PC-9 (cell line): ENCODE data around the gene ROBO1. TPM values are rescaled to one million over a fixed set of nuclear protein-coding genes. Genes with fewer than 3 reads are reported as not detected.

Experiments used
- BruUV-seq: library from RNA; stranded (reverse); fragments of 400-500 nt; replicated peaks from 2 replicates; lab custom pipeline; 2021; lab: Mats Ljungman, UMichigan
- CTCF ChIA-PET: fragments of 300-600 bp; sonication (Branson Sonifier 250); formaldehyde crosslinking; loops from one replicate; lab custom pipeline; 2022; ENCODE audit warnings: antibody characterized with exemption; lab: Charles Lee
- POLR2A ChIA-PET: fragments of 300-600 bp; sonication (Branson Sonifier 250); formaldehyde crosslinking; loops from one replicate; lab custom pipeline; 2022; ENCODE audit warnings: antibody characterized with exemption; ENCODE audit not compliant: unreplicated experiment; lab: Charles Lee
- DNase-seq, 2 experiments: peaks; one replicate each; pipeline versions ENCODE4 v3.0.0 to v3.0.0-alpha.2; 2015 to 2022; ENCODE audit warnings: mixed read lengths in 1 of 2
- H2AFZ ChIP-seq: fragments of 200-600 bp; sonication (generic); 2 replicates; pipeline ENCODE4 v1.8.1; 2017; ENCODE audit warnings: antibody characterized with exemption
- H3F3A ChIP-seq: fragments of 200-600 bp; sonication (generic); 2 replicates; pipeline ENCODE4 v1.8.1; 2017; ENCODE audit warnings: antibody characterized with exemption, mild to moderate bottlenecking, low read depth; ENCODE audit not compliant: insufficient read depth
- H3K27ac ChIP-seq: fragments of 200-600 bp; sonication (generic); 2 replicates; pipeline ENCODE4 v1.6.1; 2016; ENCODE audit warnings: mixed run types
- H3K27me3 ChIP-seq: fragments of 200-600 bp; sonication (generic); 2 replicates; pipeline ENCODE4 v1.6.1; 2016; ENCODE audit warnings: low read depth, mixed run types; ENCODE audit not compliant: insufficient read depth
- H3K36me3 ChIP-seq: fragments of 200-600 bp; sonication (generic); 2 replicates; pipeline ENCODE4 v1.6.1; 2016; ENCODE audit warnings: low read depth, mixed run types
- H3K4me1 ChIP-seq: fragments of 200-600 bp; sonication (generic); replicated peaks from 2 replicates; pipeline ENCODE4 v1.6.1; 2016; ENCODE audit warnings: mixed run types; ENCODE audit not compliant: insufficient read depth
- H3K4me2 ChIP-seq: fragments of 200-600 bp; sonication (generic); 2 replicates; pipeline ENCODE4 v1.6.1; 2017; ENCODE audit warnings: mixed run types
- H3K4me3 ChIP-seq: fragments of 200-600 bp; sonication (generic); 2 replicates; pipeline ENCODE4 v1.6.1; 2016; ENCODE audit warnings: mixed run types
- H3K79me2 ChIP-seq: fragments of 200-600 bp; sonication (generic); 2 replicates; pipeline ENCODE4 v1.6.1; 2017; ENCODE audit warnings: low read depth, mixed run types
- H3K9me2 ChIP-seq: fragments of 200-600 bp; sonication (generic); 2 replicates; pipeline ENCODE4 v1.8.1; 2017; ENCODE audit warnings: mild to moderate bottlenecking; ENCODE audit not compliant: insufficient read depth
- H3K9me3 ChIP-seq: fragments of 200-600 bp; sonication (generic); 2 replicates; pipeline ENCODE4 v1.8.1; 2016; ENCODE audit warnings: low read depth; ENCODE audit not compliant: insufficient read depth
- H4K20me1 ChIP-seq: fragments of 200-600 bp; sonication (generic); 2 replicates; pipeline ENCODE4 v1.8.1; 2017; ENCODE audit not compliant: insufficient read depth
- CTCF ChIP-seq: fragments of 200-600 bp; sonication (generic); conservative IDR thresholded peaks from 2 replicates; pipeline ENCODE4 v1.6.1; 2017; ENCODE audit warnings: mixed run types, antibody characterized with exemption, mild to moderate bottlenecking, moderate library complexity
- EZH2 ChIP-seq: fragments of 200-600 bp; sonication (generic); IDR thresholded peaks from 2 replicates; pipeline ENCODE4 v1.8.0; 2017; ENCODE audit warnings: antibody characterized with exemption, low read depth
- intact Hi-C: fragments of 100-400 bp; cut with micrococcal nuclease; formaldehyde crosslinking; loops from one replicate; pipeline ENCODE4 v1.10.0; 2022; ENCODE audit not compliant: unreplicated experiment
- total RNA-seq: library from RNA; stranded (reverse); gene quantifications from 2 replicates; pipeline ENCODE4 v1.2.3, GENCODE V29; 2021

The ROBO1 gene
- total RNA-seq, 1 experiment from 2014 or later: 17.5 TPM

GRCh38 chr3:78707609-78708008 lies 1060.2 kb downstream of the ROBO1 start:
- Histone ChIP-seq H3K4me3 (no peak overlapping the region), H3K27me3 (no peaks in the 10 kb centered on the region), H3F3A (no peaks in the 10 kb centered on the region), H2AFZ (no peak overlapping the region), H3K4me1 (no peaks in the 10 kb centered on the region), H3K27ac (no peak overlapping the region), H3K4me2 (no peak overlapping the region), H3K9me3 (no peaks in the 10 kb centered on the region), H3K79me2 (no peaks in the 10 kb centered on the region), H4K20me1 (no peaks in the 10 kb centered on the region; the same call in 1 of the 2 replicates), H3K36me3 (no peaks in the 10 kb centered on the region), H3K9me2 (no peaks in the 10 kb centered on the region)
- intact Hi-C loops: no loop called here
- ChIA-PET POLR2A (no interaction called here), CTCF (no interaction called here)
- DNase-seq: no peak
- no TSS peak for BruUV-seq
- TF ChIP-seq CTCF: no peak
- TF ChIP-seq EZH2: no peak

DNA sequence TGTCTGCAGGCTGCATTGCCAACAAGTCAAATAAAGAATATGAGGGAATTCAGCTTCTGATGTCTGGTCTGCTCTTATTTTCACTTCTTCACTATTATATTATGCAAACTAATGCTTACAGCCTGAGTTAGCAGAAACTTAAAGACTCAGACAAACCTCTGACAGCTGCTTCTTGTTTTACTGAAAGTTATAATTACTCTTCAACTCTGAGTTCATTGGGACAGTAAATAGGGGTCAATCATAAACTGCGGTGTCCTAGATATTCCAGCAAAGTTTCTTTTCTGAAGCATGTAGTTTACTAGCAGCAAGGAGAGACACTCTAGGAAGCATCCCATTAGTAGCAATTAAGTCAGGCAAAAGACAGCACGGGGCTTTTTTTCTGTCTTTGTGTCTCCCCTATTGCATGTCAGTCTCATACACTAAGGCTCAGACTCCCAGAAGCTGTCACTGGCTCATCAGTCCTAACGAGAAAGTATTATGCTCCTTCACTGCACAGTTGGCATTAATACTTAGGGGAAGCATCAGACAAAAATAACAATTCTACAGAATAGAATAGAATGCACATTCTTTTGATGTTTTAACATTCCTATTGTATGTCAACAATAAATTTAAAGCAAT lies 1060.8 kb downstream of the ROBO1 start:
- DNase-seq: no peak
- Histone ChIP-seq H3K36me3 (no peaks in the 10 kb centered on the region), H3K27ac (no peak overlapping the region), H2AFZ (no peak overlapping the region), H3K4me3 (no peak overlapping the region), H3K9me3 (no peaks in the 10 kb centered on the region), H3K9me2 (no peaks in the 10 kb centered on the region), H3F3A (no peaks in the 10 kb centered on the region), H3K4me1 (no peaks in the 10 kb centered on the region), H3K27me3 (no peaks in the 10 kb centered on the region), H3K4me2 (no peak overlapping the region), H4K20me1 (no peaks in the 10 kb centered on the region; the same call in 1 of the 2 replicates), H3K79me2 (no peaks in the 10 kb centered on the region)
- intact Hi-C loops: no loop called here
- POLR2A ChIA-PET: no interaction called here
- TF ChIP-seq EZH2: no peak
- no peak for TF ChIP-seq CTCF
- BruUV-seq: no TSS peak
- CTCF ChIA-PET: no interaction called here

DNA sequence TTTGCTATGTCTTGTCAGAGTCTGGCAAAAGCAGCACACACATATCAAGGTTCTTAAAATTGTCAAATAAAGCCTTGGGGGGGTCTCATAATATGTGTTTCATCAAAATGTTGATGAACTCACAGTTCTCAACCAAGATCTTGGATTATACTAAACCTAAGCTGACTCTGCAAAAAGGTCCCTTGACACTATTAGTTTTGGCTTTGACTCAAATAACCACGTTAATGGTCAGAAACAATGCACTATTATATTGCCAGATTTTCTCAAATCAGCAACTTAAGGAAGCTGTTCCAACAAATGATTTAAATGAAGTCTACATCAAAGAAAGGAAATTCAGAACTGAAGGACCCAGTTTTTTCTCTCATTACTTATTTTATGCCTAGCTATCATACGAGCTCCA lies 1063.9 kb downstream of the ROBO1 start:
- no peaks in the 10 kb centered on the region for H3K9me2 ChIP-seq

More for the DNA sequence above, 1063.9 kb downstream of the ROBO1 start:
- H3K27me3 ChIP-seq: no peaks in the 10 kb centered on the region
- no TSS peak for BruUV-seq
- no peaks in the 10 kb centered on the region for H3K9me3 ChIP-seq
- H3K4me2 ChIP-seq: no peak overlapping the region
- H3F3A ChIP-seq: no peaks in the 10 kb centered on the region
- H2AFZ ChIP-seq: no peak overlapping the region
- no peak for DNase-seq
- H3K79me2 ChIP-seq: no peaks in the 10 kb centered on the region
- H4K20me1 ChIP-seq: no peaks in the 10 kb centered on the region; the same call in 1 of the 2 replicates
- no peak overlapping the region for H3K4me3 ChIP-seq
- POLR2A ChIA-PET: no interaction called here
- no peaks in the 10 kb centered on the region for H3K4me1 ChIP-seq
- CTCF ChIA-PET: no interaction called here
- TF ChIP-seq EZH2 (no peak), CTCF (no peak)
- intact Hi-C loops: no loop called here
- no peak overlapping the region for H3K27ac ChIP-seq
- no peaks in the 10 kb centered on the region for H3K36me3 ChIP-seq
